ENCODE data around the gene FLT3LG.

DNA sequence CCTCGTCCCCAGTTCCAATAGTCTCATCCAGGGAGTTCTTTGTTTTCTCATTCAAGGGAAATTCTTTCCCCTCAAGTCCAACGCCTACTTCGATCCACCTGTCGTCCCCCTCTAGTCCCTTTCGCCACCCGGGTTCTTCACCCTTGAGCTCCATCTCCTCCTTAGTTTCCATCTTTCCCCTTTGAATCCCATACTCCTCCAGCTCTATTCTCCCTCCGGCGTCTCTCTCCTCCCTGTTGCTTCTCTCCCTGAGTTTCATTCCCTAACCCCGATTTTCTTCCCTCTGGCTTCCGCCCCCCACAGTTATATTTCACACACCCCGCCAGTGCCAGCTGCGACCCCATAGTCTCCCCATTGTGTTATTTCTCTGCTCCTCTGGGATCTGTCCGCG lies 32.1 kb upstream of the FLT3LG start:
- no peak for TF ChIP-seq TCF7L2 (IDR thresholded peaks at IDR 0.05; ENCODE audit: low read depth, low read length)
- TF ChIP-seq, protein P1, sequence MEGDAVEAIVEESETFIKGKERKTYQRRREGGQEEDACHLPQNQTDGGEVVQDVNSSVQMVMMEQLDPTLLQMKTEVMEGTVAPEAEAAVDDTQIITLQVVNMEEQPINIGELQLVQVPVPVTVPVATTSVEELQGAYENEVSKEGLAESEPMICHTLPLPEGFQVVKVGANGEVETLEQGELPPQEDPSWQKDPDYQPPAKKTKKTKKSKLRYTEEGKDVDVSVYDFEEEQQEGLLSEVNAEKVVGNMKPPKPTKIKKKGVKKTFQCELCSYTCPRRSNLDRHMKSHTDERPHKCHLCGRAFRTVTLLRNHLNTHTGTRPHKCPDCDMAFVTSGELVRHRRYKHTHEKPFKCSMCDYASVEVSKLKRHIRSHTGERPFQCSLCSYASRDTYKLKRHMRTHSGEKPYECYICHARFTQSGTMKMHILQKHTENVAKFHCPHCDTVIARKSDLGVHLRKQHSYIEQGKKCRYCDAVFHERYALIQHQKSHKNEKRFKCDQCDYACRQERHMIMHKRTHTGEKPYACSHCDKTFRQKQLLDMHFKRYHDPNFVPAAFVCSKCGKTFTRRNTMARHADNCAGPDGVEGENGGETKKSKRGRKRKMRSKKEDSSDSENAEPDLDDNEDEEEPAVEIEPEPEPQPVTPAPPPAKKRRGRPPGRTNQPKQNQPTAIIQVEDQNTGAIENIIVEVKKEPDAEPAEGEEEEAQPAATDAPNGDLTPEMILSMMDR (IDR thresholded peaks at IDR 0.05), result no peak
- TF ChIP-seq POLR2AphosphoS5 (IDR thresholded peaks at IDR 0.05; ENCODE audit: low read depth, low read length), result no peak
